Stomach (tissue), 9 donors: ENCODE data around the gene THSD4. TPM values are rescaled to one million over a fixed set of nuclear protein-coding genes. Genes with fewer than 3 reads are reported as not detected.

Experiments used
- DNase-seq, 2 donors: peaks; one replicate each; pipeline versions ENCODE4 v3.0.0 to v3.0.0-alpha.2; 2013 to 2019
- H3K27ac ChIP-seq, 5 donors: fragments of 200-600 bp in 4 of 5; sonication (generic) in 4 of 5; one replicate each; pipeline ENCODE4 v1.5.1; 2013 to 2019; ENCODE audit warnings: mild to moderate bottlenecking in 1 of 5, moderate library complexity in 1 of 5
- H3K27me3 ChIP-seq, 3 donors: fragments of 200-600 bp; sonication (generic); one replicate each; pipeline ENCODE4 v1.5.1; 2017 to 2019; ENCODE audit warnings: mixed run types in 1 of 3
- H3K36me3 ChIP-seq, 4 donors: fragments of 200-600 bp; sonication (generic); 1 replicate in 3 of 4; 2 replicates in 1 of 4; pipeline ENCODE4 v1.5.1; 2016 to 2019
- H3K4me1 ChIP-seq, 4 donors: fragments of 200-600 bp; sonication (generic); one replicate each; pipeline ENCODE4 v1.5.1; 2016 to 2019
- H3K4me3 ChIP-seq, 4 donors: fragments of 200-600 bp; sonication (generic) in 3 of 4; one replicate each; pipeline ENCODE4 v1.5.1; 2016 to 2019; ENCODE audit warnings: mild to moderate bottlenecking in 1 of 4
- H3K9me3 ChIP-seq, 4 donors: fragments of 200-600 bp; sonication (generic); one replicate each; pipeline ENCODE4 v1.5.1; 2016 to 2019
- EP300 ChIP-seq: sonication (generic); formaldehyde crosslinking; IDR thresholded peaks from one replicate; pipeline ENCODE4 v1.6.1; 2017; ENCODE audit warnings: antibody characterized with exemption
- POLR2A ChIP-seq, 4 donors: fragments of 450-650 bp; IDR thresholded peaks; one replicate each; pipeline ENCODE4 v1.6.1; 2016; ENCODE audit warnings: antibody characterized with exemption in 4 of 4, control low read depth in 2 of 4, mild to moderate bottlenecking in 1 of 4, moderate library complexity in 1 of 4
- POLR2AphosphoS5 ChIP-seq, 3 donors: sonication (generic); formaldehyde crosslinking; IDR thresholded peaks; one replicate each; pipeline ENCODE4 v1.6.1; 2016; ENCODE audit warnings: antibody characterized with exemption in 3 of 3
- WGBS, 5 donors: extraction: QIAGEN DNeasy Blood & Tissue Kit in 3 of 5; methylation state at CpG; one replicate each; pipeline versions ENCODE4 v1.1.5 to v1.1.7; 2013 to 2018; 5-methylcytosine and 5-hydroxymethylcytosine counted together
- intact Hi-C: fragments of 100-400 bp; cut with DNase I; formaldehyde crosslinking; loops from one replicate; pipeline ENCODE4 v1.15.1; 2023; ENCODE audit warnings: low total_unique reads
- polyA plus RNA-seq, 3 donors: library from polyadenylated mRNA; stranded (reverse); fragments of 200-250 nt; gene quantifications; one replicate each; pipeline ENCODE4 v1.2.3, GENCODE V29; 2013
- total RNA-seq, 5 donors: library from RNA; depleted of rRNA; stranded (reverse); fragments of >200 nt; gene quantifications; one replicate each; pipeline versions ENCODE4 v1.1.0 to v1.2.3, GENCODE V29; 2014 to 2016
- TF ChIP-seq, protein P1 (sequence below), 7 experiments: fragments of 450-650 bp in 4 of 7; fragments of 200-600 bp in 3 of 7; sonication (generic) in 3 of 7; IDR thresholded peaks; one replicate each; pipeline ENCODE4 v1.5.1; 2016 to 2019; ENCODE audit warnings: antibody characterized with exemption in 7 of 7, control low read depth in 2 of 7, mild to moderate bottlenecking in 1 of 7
- donor health status: healthy with polysubstance abuse.
- donor health status: Bipolar disorder and iron deficiency.
- donor health status: healthy.

The THSD4 gene
- total and polyA plus RNA-seq, 8 donors: 1.8 to 79.4 (median 22.0) TPM

DNA sequence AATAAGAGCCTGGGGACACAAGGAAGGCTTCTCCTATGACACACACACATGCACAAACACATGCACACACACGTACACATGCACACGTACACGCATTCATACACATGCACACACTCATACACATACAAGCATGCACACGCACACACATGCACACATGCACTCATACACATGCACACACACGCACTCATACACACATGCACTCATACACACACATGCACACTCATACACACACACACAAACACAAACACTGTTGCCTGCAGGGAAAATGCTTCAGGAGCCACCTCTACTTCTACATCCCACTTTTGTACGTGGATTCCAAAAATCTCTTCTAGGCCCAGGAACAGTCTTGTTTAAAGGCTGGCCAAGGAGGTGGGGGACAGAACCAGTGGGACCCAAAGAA lies 674.3 kb downstream of the THSD4 start:
- intact Hi-C loops: no loop called here
- Histone ChIP-seq H3K36me3 (no peaks in the 10 kb centered on the region), H3K9me3 (no peaks in the 10 kb centered on the region), H3K27ac (no peak overlapping the region), H3K4me1 (no peaks in the 10 kb centered on the region), H3K4me3 (no peak overlapping the region), H3K27me3 (no peaks in the 10 kb centered on the region)
- TF ChIP-seq EP300: no peak
- no peak for TF ChIP-seq POLR2A (IDR thresholded peaks at IDR 0.05)
- TF ChIP-seq, protein P1, sequence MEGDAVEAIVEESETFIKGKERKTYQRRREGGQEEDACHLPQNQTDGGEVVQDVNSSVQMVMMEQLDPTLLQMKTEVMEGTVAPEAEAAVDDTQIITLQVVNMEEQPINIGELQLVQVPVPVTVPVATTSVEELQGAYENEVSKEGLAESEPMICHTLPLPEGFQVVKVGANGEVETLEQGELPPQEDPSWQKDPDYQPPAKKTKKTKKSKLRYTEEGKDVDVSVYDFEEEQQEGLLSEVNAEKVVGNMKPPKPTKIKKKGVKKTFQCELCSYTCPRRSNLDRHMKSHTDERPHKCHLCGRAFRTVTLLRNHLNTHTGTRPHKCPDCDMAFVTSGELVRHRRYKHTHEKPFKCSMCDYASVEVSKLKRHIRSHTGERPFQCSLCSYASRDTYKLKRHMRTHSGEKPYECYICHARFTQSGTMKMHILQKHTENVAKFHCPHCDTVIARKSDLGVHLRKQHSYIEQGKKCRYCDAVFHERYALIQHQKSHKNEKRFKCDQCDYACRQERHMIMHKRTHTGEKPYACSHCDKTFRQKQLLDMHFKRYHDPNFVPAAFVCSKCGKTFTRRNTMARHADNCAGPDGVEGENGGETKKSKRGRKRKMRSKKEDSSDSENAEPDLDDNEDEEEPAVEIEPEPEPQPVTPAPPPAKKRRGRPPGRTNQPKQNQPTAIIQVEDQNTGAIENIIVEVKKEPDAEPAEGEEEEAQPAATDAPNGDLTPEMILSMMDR (IDR thresholded peaks at IDR 0.05): no peak
- TF ChIP-seq POLR2AphosphoS5 (IDR thresholded peaks at IDR 0.05): no peak
- 86 to 98% (median 93%) methylated on average over 6 of the region's 6 CpGs for WGBS, 5 donors
- DNase-seq: no peak

DNA sequence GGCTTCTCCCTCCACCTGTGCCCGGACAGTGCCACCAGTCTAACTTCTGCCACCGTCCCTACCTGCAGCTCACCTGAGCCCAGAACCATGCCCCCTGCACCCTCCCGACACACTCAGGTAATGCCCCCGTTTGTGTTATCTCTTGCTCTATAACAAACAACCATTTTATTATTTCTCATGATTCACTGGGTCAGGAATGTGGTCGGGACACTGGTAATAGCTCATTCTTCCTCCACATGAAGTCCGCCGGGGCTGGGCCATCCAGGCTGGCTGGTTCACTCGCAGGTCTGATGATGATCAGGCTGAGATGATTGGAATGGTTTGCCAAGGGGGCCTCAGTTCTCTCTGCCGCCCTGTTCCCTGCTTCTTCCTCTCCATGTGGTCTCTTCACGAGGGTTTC lies 674.8 kb downstream of the THSD4 start:
- intact Hi-C loops: no loop called here
- Histone ChIP-seq H3K36me3 (no peaks in the 10 kb centered on the region), H3K27ac (no peak overlapping the region), H3K9me3 (no peaks in the 10 kb centered on the region), H3K27me3 (no peaks in the 10 kb centered on the region), H3K4me1 (no peaks in the 10 kb centered on the region), H3K4me3 (no peak overlapping the region)
- peak; percentile 24 to 48 for DNase-seq
- 66 to 75% (median 69%) methylated on average over 10 of the region's 10 CpGs for WGBS, 5 donors
- TF ChIP-seq EP300 (no peak), POLR2A (IDR thresholded peaks at IDR 0.05) (no peak), POLR2AphosphoS5 (IDR thresholded peaks at IDR 0.05) (no peak)
- TF ChIP-seq, protein P1 (IDR thresholded peaks at IDR 0.05): no peak

DNA sequence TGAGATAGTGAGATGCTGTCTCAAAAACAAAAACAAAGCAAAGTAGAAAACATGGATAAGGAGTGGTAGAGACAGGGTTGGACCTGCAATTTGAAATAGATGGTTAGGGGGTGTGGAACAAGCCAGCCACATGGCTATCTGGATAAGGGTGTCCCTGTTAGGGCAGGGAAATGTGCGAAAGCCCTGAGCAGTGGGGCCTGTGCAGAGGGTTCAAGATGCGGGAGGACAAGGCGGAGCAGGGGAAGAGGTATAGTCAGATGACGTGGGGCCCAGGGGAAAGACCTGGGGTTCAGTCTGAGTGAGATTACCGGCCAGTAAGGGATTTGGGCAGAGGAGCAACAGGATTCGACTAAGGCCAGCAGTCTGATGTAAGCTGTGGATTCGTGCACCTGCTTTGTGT lies 676.7 kb downstream of the THSD4 start:
- WGBS, 5 donors: 88 to 95% (median 94%) methylated on average over 7 of the region's 7 CpGs
- no peak overlapping the region for H3K27ac ChIP-seq
- TF ChIP-seq, protein P1 (IDR thresholded peaks at IDR 0.05): no peak
- TF ChIP-seq EP300 (no peak), POLR2AphosphoS5 (IDR thresholded peaks at IDR 0.05) (no peak), POLR2A (IDR thresholded peaks at IDR 0.05) (no peak)
- no peaks in the 10 kb centered on the region for H3K4me1 ChIP-seq
- H3K27me3 ChIP-seq: no peaks in the 10 kb centered on the region
- no peaks in the 10 kb centered on the region for H3K9me3 ChIP-seq
- intact Hi-C loops: no loop called here
- H3K36me3 ChIP-seq: no peaks in the 10 kb centered on the region
- H3K4me3 ChIP-seq: no peak overlapping the region
- DNase-seq: no peak

DNA sequence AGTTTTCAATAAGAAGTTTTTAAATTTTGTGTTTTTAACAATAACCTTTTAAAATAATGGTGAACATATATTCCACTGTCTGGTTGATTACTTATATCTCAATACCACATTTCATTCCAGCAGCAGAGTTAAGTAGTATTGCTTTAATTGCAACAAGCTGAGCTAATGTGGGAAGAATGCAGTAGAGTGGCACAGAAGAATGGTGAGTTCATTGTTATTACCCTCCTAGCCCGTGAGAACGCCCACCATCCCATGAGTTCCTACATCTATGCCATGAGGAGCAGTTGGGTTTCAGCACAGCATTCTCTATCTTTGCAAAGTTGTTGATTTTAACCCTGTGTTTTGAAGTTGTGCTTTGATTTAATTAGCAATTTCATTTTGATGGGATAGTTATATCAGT lies 677.2 kb downstream of the THSD4 start:
- intact Hi-C loops: no loop called here
- TF ChIP-seq POLR2AphosphoS5 (IDR thresholded peaks at IDR 0.05): no peak
- no peak for TF ChIP-seq EP300
- TF ChIP-seq, protein P1 (IDR thresholded peaks at IDR 0.05): no peak
- TF ChIP-seq POLR2A (IDR thresholded peaks at IDR 0.05): no peak
- Histone ChIP-seq H3K9me3 (no peaks in the 10 kb centered on the region), H3K36me3 (no peaks in the 10 kb centered on the region), H3K4me1 (no peaks in the 10 kb centered on the region), H3K27ac (no peak overlapping the region), H3K27me3 (no peaks in the 10 kb centered on the region), H3K4me3 (no peak overlapping the region)
- peak in 1 of 2 donors; percentile 53 for DNase-seq
- WGBS, 5 donors: 50 to 73% (median 58%) methylated on average over 2 of the region's 2 CpGs
